GM12878 (cell line): ENCODE data around the gene IDS. TPM values are rescaled to one million over a fixed set of nuclear protein-coding genes. Genes with fewer than 3 reads are reported as not detected.

ENCODE experiments used
- ATAC-seq: fragments of 200-7000 bp; cut with Tn5 transposase; 3 replicates; pipeline ENCODE4 v1.9.1; 2020; ENCODE audit warnings: mild to moderate bottlenecking, moderate library complexity
- BruUV-seq: library from RNA; stranded (reverse); fragments of 400-500 nt; replicated peaks from 2 replicates; lab custom pipeline; 2021; lab: Mats Ljungman, UMichigan
- CTCF ChIA-PET: fragments of 300-600 bp; sonication (Branson Sonifier 250); formaldehyde crosslinking; extraction: SDS; loops from one replicate; lab custom pipeline; 2021; ENCODE audit warnings: inconsistent platforms; lab: Yijun Ruan, JAX
- POLR2A ChIA-PET: fragments of 350-600 bp; formaldehyde crosslinking; extraction: SDS; loops from one replicate; lab custom pipeline; 2021; ENCODE audit warnings: inconsistent platforms; lab: Charles Lee
- RAD21 ChIA-PET: fragments of 300-600 bp; sonication (Branson Sonifier 250); formaldehyde crosslinking; loops from one replicate; lab custom pipeline; 2023; ENCODE audit warnings: antibody characterized with exemption; ENCODE audit not compliant: unreplicated experiment; lab: Charles Lee
- SMC1A ChIA-PET: fragments of 300-600 bp; sonication (Branson Sonifier 250); formaldehyde crosslinking; loops from one replicate; lab custom pipeline; 2023; ENCODE audit not compliant: unreplicated experiment, uncharacterized antibody; lab: Charles Lee
- DNase-seq: peaks from one replicate; pipeline ENCODE4 v3.0.0-alpha.2; 2011; ENCODE audit warnings: low read depth, low spot score
- FAIRE-seq: peaks from 3 replicates; lab custom pipeline; 2011; peaks lifted over from hg19 to GRCh38; lab: Jason Lieb, UNC
- H2AFZ ChIP-seq: 2 replicates; pipeline ENCODE4 v1.6.0; 2011; ENCODE audit warnings: low read depth, low read length, control low read depth; ENCODE audit not compliant: control insufficient read depth
- H3K27ac ChIP-seq: 2 replicates; pipeline ENCODE4 v1.5.1; 2011; ENCODE audit warnings: control low read depth; ENCODE audit not compliant: control insufficient read depth, insufficient read depth
- H3K27me3 ChIP-seq, 2 experiments: replicated peaks in 1 of 2; 2 replicates each; pipeline versions ENCODE4 v1.6.0 to v1.6.1; 2011; ENCODE audit warnings: low read length in 1 of 2; ENCODE audit not compliant: control insufficient read depth in 2 of 2, insufficient read depth in 2 of 2
- H3K36me3 ChIP-seq, 2 experiments: 2 replicates each; pipeline ENCODE4 v1.5.1; 2011; ENCODE audit warnings: low read length in 1 of 2; ENCODE audit not compliant: control insufficient read depth in 2 of 2, insufficient read depth in 2 of 2
- H3K4me1 ChIP-seq: 2 replicates; pipeline ENCODE4 v1.6.1; 2011; ENCODE audit warnings: mild to moderate bottlenecking, low read length, moderate library complexity, mixed read lengths; ENCODE audit not compliant: control insufficient read depth, insufficient read depth
- H3K4me2 ChIP-seq: 2 replicates; pipeline ENCODE4 v1.6.0; 2011; ENCODE audit warnings: control low read depth; ENCODE audit not compliant: control insufficient read depth, insufficient read depth
- H3K4me3 ChIP-seq: fragments of 200-600 bp; sonication (generic); 2 replicates; pipeline ENCODE4 v1.5.1; 2016
- H3K79me2 ChIP-seq: 2 replicates; pipeline ENCODE4 v1.6.0; 2011; ENCODE audit warnings: low read length; ENCODE audit not compliant: control insufficient read depth, insufficient read depth
- H3K9ac ChIP-seq: 2 replicates; pipeline ENCODE4 v1.8.0; 2011; ENCODE audit warnings: low read length, control low read depth, mixed read lengths; ENCODE audit not compliant: control insufficient read depth, insufficient read depth
- H3K9me3 ChIP-seq: replicated peaks from 3 replicates; pipeline ENCODE4 v1.5.1; 2011; ENCODE audit warnings: mild to moderate bottlenecking, low read length; ENCODE audit not compliant: control insufficient read depth, insufficient read depth
- H4K20me1 ChIP-seq: 2 replicates; pipeline ENCODE4 v1.6.0; 2011; ENCODE audit not compliant: control insufficient read depth, insufficient read depth
- EZH2 ChIP-seq: IDR thresholded peaks from 2 replicates; pipeline ENCODE4 v1.6.1; 2012; ENCODE audit warnings: low read depth, mild to moderate bottlenecking, control low read depth, inconsistent platforms, low read length, borderline replicate concordance; ENCODE audit not compliant: control insufficient read depth
- NFYA ChIP-seq: IDR thresholded peaks from 2 replicates; pipeline ENCODE4 v1.6.1; 2011; ENCODE audit warnings: low read depth, mild to moderate bottlenecking, low read length, improper control_type of control experiment, borderline replicate concordance
- RCOR1 ChIP-seq: conservative IDR thresholded peaks from 2 replicates; pipeline ENCODE4 v1.6.1; 2012; ENCODE audit warnings: low read depth, low read length, improper control_type of control experiment
- SMAD1 ChIP-seq: fragments of 450-650 bp; IDR thresholded peaks from 2 replicates; pipeline ENCODE4 v1.6.1; 2018; ENCODE audit warnings: mild to moderate bottlenecking, low read depth; ENCODE audit not compliant: partially characterized antibody
- in situ Hi-C: fragments of 300-500 bp; cut with MboI; formaldehyde crosslinking; loops from 9 replicates; pipeline ENCODE4 v1.14.3; 2018; ENCODE audit warnings: mixed read lengths
- intact Hi-C: fragments of 100-400 bp; cut with micrococcal nuclease; formaldehyde crosslinking; loops from one replicate; pipeline ENCODE4 v1.14.2; 2022; ENCODE audit not compliant: unreplicated experiment
- polyA plus RNA-seq, 11 experiments: library from polyadenylated mRNA; depleted of rRNA in 4 of 11; unstranded in 6 of 11; stranded (reverse) in 5 of 11; fragments of >200 nt; fragmentation: Nextera tagmentation in 4 of 11; fragmentation: Illumina TruSeq in 1 of 11; extraction: Ambion mirVana in 4 of 11; extraction: Trizol in 1 of 11; gene quantifications; 1 replicate in 1 of 11; 2 replicates in 10 of 11; pipeline versions ENCODE4 v1.2.1 to v1.2.3, GENCODE V29; 2011 to 2016; ENCODE audit warnings: inconsistent platforms in 2 of 11, missing spikeins in 2 of 11, low read depth in 1 of 11
- total RNA-seq, 4 experiments: library from RNA; depleted of rRNA in 3 of 4; stranded (reverse); fragments of >200 nt in 3 of 4; fragmentation: Illumina TruSeq in 1 of 4; extraction: Trizol in 1 of 4; gene quantifications; 2 replicates each; pipeline versions ENCODE4 v1.2.1 to v1.2.3, GENCODE V29; 2013 to 2021
- TF ChIP-seq, protein P1 (sequence below): fragments of 450-650 bp; IDR thresholded peaks from 2 replicates; pipeline ENCODE4 v1.6.1; 2017; ENCODE audit warnings: mild to moderate bottlenecking, moderate library complexity
- TF ChIP-seq, protein P2 (sequence below): fragments of 450-650 bp; IDR thresholded peaks from 2 replicates; pipeline ENCODE4 v1.6.1; 2017; ENCODE audit warnings: antibody characterized with exemption, mild to moderate bottlenecking, moderate library complexity

The IDS gene
- total and polyA plus RNA-seq, 10 of the 15 experiments (the other 5 are each of a cell fraction or from before 2014, with no cell fraction given): 6.1 to 79.1 (median 51.7) TPM

DNA sequence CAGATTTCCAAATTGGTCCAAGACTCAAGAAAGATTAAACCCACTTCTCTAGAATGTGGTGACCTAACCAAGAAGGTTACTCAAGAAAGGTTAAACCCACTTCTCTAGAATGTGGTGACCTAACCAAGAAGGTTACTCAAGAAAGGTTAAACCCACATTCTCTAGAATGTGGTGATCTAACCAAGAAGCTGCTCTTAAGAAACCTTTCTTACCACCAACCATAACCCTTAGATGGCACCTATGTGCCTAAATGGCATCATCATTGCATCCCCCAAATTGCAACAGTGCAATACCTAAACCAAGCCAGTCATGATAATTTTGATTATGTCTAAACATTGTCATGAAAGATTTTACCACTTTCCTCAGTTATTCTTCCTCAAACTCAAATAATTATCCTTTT, 49.2 kb downstream of the IDS start:
- no peak overlapping the region for H3K4me2 ChIP-seq
- H3K9me3 ChIP-seq: no peaks in the 10 kb centered on the region
- no TSS peak for BruUV-seq
- ChIA-PET POLR2A (no interaction called here), CTCF (no interaction called here), SMC1A (no interaction called here), RAD21 (no interaction called here)
- H2AFZ ChIP-seq: no peak overlapping the region
- H3K4me1 ChIP-seq: no peaks in the 10 kb centered on the region
- no peaks in the 10 kb centered on the region for H4K20me1 ChIP-seq
- intact Hi-C loops: no loop called here
- H3K36me3 ChIP-seq: no peaks in the 10 kb centered on the region
- H3K79me2 ChIP-seq: no peaks in the 10 kb centered on the region
- FAIRE-seq: no peak
- no peaks in the 10 kb centered on the region for H3K27me3 ChIP-seq
- TF ChIP-seq NFYA: no peak
- TF ChIP-seq, protein P1, sequence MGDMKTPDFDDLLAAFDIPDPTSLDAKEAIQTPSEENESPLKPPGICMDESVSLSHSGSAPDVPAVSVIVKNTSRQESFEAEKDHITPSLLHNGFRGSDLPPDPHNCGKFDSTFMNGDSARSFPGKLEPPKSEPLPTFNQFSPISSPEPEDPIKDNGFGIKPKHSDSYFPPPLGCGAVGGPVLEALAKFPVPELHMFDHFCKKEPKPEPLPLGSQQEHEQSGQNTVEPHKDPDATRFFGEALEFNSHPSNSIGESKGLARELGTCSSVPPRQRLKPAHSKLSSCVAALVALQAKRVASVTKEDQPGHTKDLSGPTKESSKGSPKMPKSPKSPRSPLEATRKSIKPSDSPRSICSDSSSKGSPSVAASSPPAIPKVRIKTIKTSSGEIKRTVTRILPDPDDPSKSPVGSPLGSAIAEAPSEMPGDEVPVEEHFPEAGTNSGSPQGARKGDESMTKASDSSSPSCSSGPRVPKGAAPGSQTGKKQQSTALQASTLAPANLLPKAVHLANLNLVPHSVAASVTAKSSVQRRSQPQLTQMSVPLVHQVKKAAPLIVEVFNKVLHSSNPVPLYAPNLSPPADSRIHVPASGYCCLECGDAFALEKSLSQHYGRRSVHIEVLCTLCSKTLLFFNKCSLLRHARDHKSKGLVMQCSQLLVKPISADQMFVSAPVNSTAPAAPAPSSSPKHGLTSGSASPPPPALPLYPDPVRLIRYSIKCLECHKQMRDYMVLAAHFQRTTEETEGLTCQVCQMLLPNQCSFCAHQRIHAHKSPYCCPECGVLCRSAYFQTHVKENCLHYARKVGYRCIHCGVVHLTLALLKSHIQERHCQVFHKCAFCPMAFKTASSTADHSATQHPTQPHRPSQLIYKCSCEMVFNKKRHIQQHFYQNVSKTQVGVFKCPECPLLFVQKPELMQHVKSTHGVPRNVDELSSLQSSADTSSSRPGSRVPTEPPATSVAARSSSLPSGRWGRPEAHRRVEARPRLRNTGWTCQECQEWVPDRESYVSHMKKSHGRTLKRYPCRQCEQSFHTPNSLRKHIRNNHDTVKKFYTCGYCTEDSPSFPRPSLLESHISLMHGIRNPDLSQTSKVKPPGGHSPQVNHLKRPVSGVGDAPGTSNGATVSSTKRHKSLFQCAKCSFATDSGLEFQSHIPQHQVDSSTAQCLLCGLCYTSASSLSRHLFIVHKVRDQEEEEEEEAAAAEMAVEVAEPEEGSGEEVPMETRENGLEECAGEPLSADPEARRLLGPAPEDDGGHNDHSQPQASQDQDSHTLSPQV: no peak
- no peak for TF ChIP-seq RCOR1
- TF ChIP-seq, protein P2, sequence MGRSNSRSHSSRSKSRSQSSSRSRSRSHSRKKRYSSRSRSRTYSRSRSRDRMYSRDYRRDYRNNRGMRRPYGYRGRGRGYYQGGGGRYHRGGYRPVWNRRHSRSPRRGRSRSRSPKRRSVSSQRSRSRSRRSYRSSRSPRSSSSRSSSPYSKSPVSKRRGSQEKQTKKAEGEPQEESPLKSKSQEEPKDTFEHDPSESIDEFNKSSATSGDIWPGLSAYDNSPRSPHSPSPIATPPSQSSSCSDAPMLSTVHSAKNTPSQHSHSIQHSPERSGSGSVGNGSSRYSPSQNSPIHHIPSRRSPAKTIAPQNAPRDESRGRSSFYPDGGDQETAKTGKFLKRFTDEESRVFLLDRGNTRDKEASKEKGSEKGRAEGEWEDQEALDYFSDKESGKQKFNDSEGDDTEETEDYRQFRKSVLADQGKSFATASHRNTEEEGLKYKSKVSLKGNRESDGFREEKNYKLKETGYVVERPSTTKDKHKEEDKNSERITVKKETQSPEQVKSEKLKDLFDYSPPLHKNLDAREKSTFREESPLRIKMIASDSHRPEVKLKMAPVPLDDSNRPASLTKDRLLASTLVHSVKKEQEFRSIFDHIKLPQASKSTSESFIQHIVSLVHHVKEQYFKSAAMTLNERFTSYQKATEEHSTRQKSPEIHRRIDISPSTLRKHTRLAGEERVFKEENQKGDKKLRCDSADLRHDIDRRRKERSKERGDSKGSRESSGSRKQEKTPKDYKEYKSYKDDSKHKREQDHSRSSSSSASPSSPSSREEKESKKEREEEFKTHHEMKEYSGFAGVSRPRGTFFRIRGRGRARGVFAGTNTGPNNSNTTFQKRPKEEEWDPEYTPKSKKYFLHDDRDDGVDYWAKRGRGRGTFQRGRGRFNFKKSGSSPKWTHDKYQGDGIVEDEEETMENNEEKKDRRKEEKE: no peak
- TF ChIP-seq SMAD1: no peak
- no peak for TF ChIP-seq EZH2
- H3K9ac ChIP-seq: no peak overlapping the region
- no peak overlapping the region for H3K27ac ChIP-seq
- H3K4me3 ChIP-seq: no peak overlapping the region
- no peak for DNase-seq
- in situ Hi-C loops: no loop called here
- ATAC-seq: no peak
